ENCODE results near the gene CHST10. TPM values are rescaled to one million over a fixed set of nuclear protein-coding genes. Genes with fewer than 3 reads are reported as not detected.

Gene CHST10
- total and polyA plus RNA-seq, 10 of the 15 experiments (the other 5 are each of a cell fraction or from before 2014, with no cell fraction given): 2.0 to 22.5 (median 15.7) TPM

DNA sequence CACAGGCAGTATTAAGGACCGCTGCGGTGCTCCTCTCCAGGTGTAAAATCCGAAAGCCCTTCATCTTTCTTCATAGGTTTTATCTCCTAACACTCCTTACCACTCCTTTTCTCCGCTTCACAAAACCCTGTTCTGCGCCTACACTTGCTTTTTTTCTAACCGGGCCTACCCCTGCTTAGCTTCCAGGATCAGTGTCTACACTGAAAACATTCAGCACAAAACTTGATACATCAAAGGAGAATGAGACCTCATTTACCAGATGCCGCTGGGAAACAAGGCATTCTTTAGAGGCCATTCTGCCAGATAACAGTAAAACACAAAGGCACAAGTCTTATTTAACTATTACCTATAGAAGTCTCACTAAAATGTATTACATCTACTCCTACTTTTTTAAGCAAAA is 13.1 kb downstream of the CHST10 start:
- BruUV-seq (replicated peaks): no TSS peak
- H3K4me3 ChIP-seq: no peak overlapping the region
- no peaks in the 10 kb centered on the region for H3K4me1 ChIP-seq (ENCODE audit: control insufficient read depth, insufficient read depth, low read length)
- no peak overlapping the region for H3K27ac ChIP-seq (ENCODE audit: control insufficient read depth, insufficient read depth)
- H3K79me2 ChIP-seq (ENCODE audit: control insufficient read depth, insufficient read depth, low read length): no peaks in the 10 kb centered on the region
- ATAC-seq: no peak
- peaks cover 11 to 19% of the 10 kb centered on the region in 2 experiments; a peak in 3 of 4 replicates for H3K36me3 ChIP-seq (ENCODE audit: control insufficient read depth in 2 of 2, insufficient read depth in 2 of 2, low read length in 1 of 2)
- DNase-seq (ENCODE audit: low read depth, low spot score): no peak
- no peaks in the 10 kb centered on the region for H3K9me3 ChIP-seq (replicated peaks; ENCODE audit: control insufficient read depth, insufficient read depth, low read length)
- WGBS (ENCODE audit: insufficient coverage, insufficient replicate concordance, low lambda C conversion rate, missing lambda C conversion rate): 98% methylated on average over 7 of the region's 7 CpGs
- H3K4me2 ChIP-seq (ENCODE audit: control insufficient read depth, insufficient read depth): no peak overlapping the region
- CTCF ChIA-PET: no interaction called here
- TF ChIP-seq E2F4 (IDR thresholded peaks at IDR 0.05; ENCODE audit: low read depth, low read length) (no peak), ZBTB11 (CRISPR knock-in tag; IDR thresholded peaks at IDR 0.05) (no peak), KAT2A (conservative IDR thresholded peaks at IDR 0.05; ENCODE audit: control insufficient read depth, low read depth, low read length) (no peak), CBFB (IDR thresholded peaks at IDR 0.05; ENCODE audit: low read depth) (no peak), E4F1 (IDR thresholded peaks at IDR 0.05; ENCODE audit: borderline replicate concordance, partially characterized antibody) (no peak), ZNF24 (IDR thresholded peaks at IDR 0.05) (no peak), RUNX3 (IDR thresholded peaks at IDR 0.05; ENCODE audit: low read length) (no peak), SPI1 (IDR thresholded peaks at IDR 0.05; ENCODE audit: borderline replicate concordance, insufficient read depth, low read depth, low read length) (no peak), ESRRA (IDR thresholded peaks at IDR 0.05; ENCODE audit: low read length) (no peak), SUZ12 (IDR thresholded peaks at IDR 0.05; ENCODE audit: unreplicated experiment) (no peak), RCOR1 (conservative IDR thresholded peaks at IDR 0.05; ENCODE audit: low read depth, low read length) (no peak), SP1 (IDR thresholded peaks at IDR 0.05; ENCODE audit: low read depth, low read length) (no peak)
- TF ChIP-seq, protein P1, sequence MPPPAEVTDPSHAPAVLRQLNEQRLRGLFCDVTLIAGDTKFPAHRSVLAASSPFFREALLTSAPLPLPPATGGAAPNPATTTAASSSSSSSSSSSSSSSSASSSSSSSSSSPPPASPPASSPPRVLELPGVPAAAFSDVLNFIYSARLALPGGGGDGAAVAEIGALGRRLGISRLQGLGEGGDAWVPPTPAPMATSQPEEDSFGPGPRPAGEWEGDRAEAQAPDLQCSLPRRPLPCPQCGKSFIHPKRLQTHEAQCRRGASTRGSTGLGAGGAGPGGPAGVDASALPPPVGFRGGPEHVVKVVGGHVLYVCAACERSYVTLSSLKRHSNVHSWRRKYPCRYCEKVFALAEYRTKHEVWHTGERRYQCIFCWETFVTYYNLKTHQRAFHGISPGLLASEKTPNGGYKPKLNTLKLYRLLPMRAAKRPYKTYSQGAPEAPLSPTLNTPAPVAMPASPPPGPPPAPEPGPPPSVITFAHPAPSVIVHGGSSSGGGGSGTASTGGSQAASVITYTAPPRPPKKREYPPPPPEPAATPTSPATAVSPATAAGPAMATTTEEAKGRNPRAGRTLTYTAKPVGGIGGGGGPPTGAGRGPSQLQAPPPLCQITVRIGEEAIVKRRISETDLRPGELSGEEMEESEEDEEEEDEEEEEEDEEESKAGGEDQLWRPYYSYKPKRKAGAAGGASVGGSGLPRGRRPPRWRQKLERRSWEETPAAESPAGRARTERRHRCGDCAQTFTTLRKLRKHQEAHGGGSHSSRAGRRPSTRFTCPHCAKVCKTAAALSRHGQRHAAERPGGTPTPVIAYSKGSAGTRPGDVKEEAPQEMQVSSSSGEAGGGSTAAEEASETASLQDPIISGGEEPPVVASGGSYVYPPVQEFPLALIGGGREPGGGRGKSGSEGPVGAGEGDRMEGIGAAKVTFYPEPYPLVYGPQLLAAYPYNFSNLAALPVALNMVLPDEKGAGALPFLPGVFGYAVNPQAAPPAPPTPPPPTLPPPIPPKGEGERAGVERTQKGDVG (CRISPR knock-in tag; IDR thresholded peaks at IDR 0.05): no peak
- SMC1A ChIA-PET (ENCODE audit: uncharacterized antibody, unreplicated experiment): no interaction called here
- POLR2A ChIA-PET: no interaction called here
- no peak for FAIRE-seq
- RAD21 ChIA-PET (ENCODE audit: unreplicated experiment): no interaction called here
- no peaks in the 10 kb centered on the region for H3K27me3 ChIP-seq (replicated peaks in 1 of 2; ENCODE audit: control insufficient read depth in 2 of 2, insufficient read depth in 2 of 2, low read length in 1 of 2)
- no peaks in the 10 kb centered on the region; the same call in 1 of the 2 replicates for H4K20me1 ChIP-seq (ENCODE audit: control insufficient read depth, insufficient read depth)
- no peak overlapping the region for H3K9ac ChIP-seq (ENCODE audit: control insufficient read depth, insufficient read depth, low read length)
- intact Hi-C loops (cut with micrococcal nuclease; ENCODE audit: unreplicated experiment): no loop called here
- in situ Hi-C loops (cut with MboI): no loop called here
- no peak overlapping the region for H2AFZ ChIP-seq (ENCODE audit: control insufficient read depth, low read depth, low read length)

Data from GM12878 (cell line).